Peyer's patch (tissue), 4 donors: ENCODE data around the gene GNG3. TPM values are rescaled to one million over a fixed set of nuclear protein-coding genes. Genes with fewer than 3 reads are reported as not detected.

ENCODE experiments used
- DNase-seq, 3 donors: peaks; one replicate each; pipeline ENCODE4 v3.0.0-alpha.2; 2017 to 2019
- H3K27ac ChIP-seq, 4 donors: fragments of 200-600 bp; sonication (generic); one replicate each; pipeline ENCODE4 v1.5.1; 2016 to 2019
- H3K27me3 ChIP-seq, 2 donors: fragments of 200-600 bp; sonication (generic); one replicate each; pipeline ENCODE4 v1.5.1; 2019
- H3K36me3 ChIP-seq, 3 donors: fragments of 200-600 bp; sonication (generic); one replicate each; pipeline ENCODE4 v1.5.1; 2016 to 2019
- H3K4me1 ChIP-seq, 4 donors: fragments of 200-600 bp; sonication (generic); one replicate each; pipeline ENCODE4 v1.5.1; 2016 to 2019
- H3K4me3 ChIP-seq, 4 donors: fragments of 200-600 bp; sonication (generic); 1 replicate in 3 of 4; 2 replicates in 1 of 4; pipeline ENCODE4 v1.5.1; 2016 to 2019; ENCODE audit warnings: mild to moderate bottlenecking in 1 of 4
- H3K9me3 ChIP-seq, 4 donors: fragments of 200-600 bp; sonication (generic); one replicate each; pipeline ENCODE4 v1.5.1; 2016 to 2019; ENCODE audit warnings: mild to moderate bottlenecking in 1 of 4
- CTCF ChIP-seq, 6 experiments: fragments of 450-650 bp in 4 of 6; fragments of 200-600 bp in 2 of 6; sonication (generic) in 1 of 6; IDR thresholded peaks; one replicate each; pipeline ENCODE4 v1.5.1; 2017 to 2019; ENCODE audit warnings: antibody characterized with exemption in 6 of 6, mild to moderate bottlenecking in 3 of 6, moderate library complexity in 1 of 6
- POLR2A ChIP-seq, 2 donors: fragments of 450-650 bp; IDR thresholded peaks; one replicate each; pipeline ENCODE4 v1.5.1; 2017; ENCODE audit warnings: antibody characterized with exemption in 2 of 2, mild to moderate bottlenecking in 2 of 2, moderate library complexity in 2 of 2
- total RNA-seq, 4 donors: library from RNA; depleted of rRNA; stranded (reverse); fragments of >200 nt; gene quantifications; one replicate each; pipeline ENCODE4 v1.1.0, GENCODE V29; 2016

Gene GNG3
- total RNA-seq, 4 donors from 2014 or later: not detected

GRCh38 chr11:62676698-62677097, 30.8 kb upstream of the GNG3 start:
- Histone ChIP-seq H3K36me3 (peaks cover 0 to 38% (median 0%) of the 10 kb centered on the region in 3 donors), H3K4me1 (peaks cover 0 to 40% (median 11%) of the 10 kb centered on the region in 4 donors), H3K4me3 (no peak overlapping the region), H3K27ac (no peak overlapping the region), H3K9me3 (no peaks in the 10 kb centered on the region), H3K27me3 (no peaks in the 10 kb centered on the region)
- no peak for DNase-seq
- TF ChIP-seq CTCF (IDR thresholded peaks at IDR 0.05): no peak
- no peak for TF ChIP-seq POLR2A (IDR thresholded peaks at IDR 0.05)

GRCh38 chr11:62677156-62677555, 30.3 kb upstream of the GNG3 start:
- Histone ChIP-seq H3K27me3 (no peaks in the 10 kb centered on the region), H3K9me3 (no peaks in the 10 kb centered on the region), H3K36me3 (peaks cover 0 to 38% (median 0%) of the 10 kb centered on the region in 3 donors), H3K4me3 (no peak overlapping the region), H3K27ac (no peak overlapping the region), H3K4me1 (peaks cover 0 to 40% (median 11%) of the 10 kb centered on the region in 4 donors)
- TF ChIP-seq CTCF (IDR thresholded peaks at IDR 0.05) (no peak), POLR2A (IDR thresholded peaks at IDR 0.05) (no peak)
- DNase-seq: no peak

- Histone ChIP-seq H3K36me3 (peaks cover 0 to 38% (median 0%) of the 10 kb centered on the region in 3 donors), H3K4me1 (peaks cover 0 to 35% (median 7%) of the 10 kb centered on the region in 4 donors), H3K27ac (no peak overlapping the region), H3K9me3 (no peaks in the 10 kb centered on the region), H3K4me3 (peak overlapping the region in 2 of 4 donors; percentile 78 to 97), H3K27me3 (no peaks in the 10 kb centered on the region)
- TF ChIP-seq CTCF (IDR thresholded peaks at IDR 0.05) (no peak), POLR2A (IDR thresholded peaks at IDR 0.05) (no peak)
- DNase-seq: no peak
Measured at GRCh38 chr11:62677714-62678113, 29.8 kb upstream of the GNG3 start.

DNA sequence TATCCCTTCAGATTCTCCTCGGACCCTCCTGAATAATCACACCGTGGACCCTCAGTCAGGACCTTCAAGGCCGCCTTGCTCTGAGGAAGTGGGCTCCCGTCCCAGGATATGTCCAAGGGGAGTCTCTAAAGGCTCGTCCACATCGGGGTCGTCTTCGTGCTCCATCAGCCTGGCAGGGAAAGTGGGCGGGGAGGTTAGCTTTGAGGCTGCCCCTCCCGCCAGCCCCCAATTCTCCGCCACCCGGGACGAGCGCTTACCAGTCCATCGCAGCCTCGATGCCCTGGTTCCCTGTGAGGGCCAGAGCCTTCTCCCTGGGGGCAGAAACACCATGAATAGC, 29.1 kb upstream of the GNG3 start:
- peaks cover 0 to 29% (median 4%) of the 10 kb centered on the region in 4 donors for H3K4me1 ChIP-seq
- H3K27ac ChIP-seq: peak overlapping the region; percentile 79 to 92 (median 89)
- DNase-seq: no peak
- peaks cover 0 to 38% (median 0%) of the 10 kb centered on the region in 3 donors for H3K36me3 ChIP-seq
- TF ChIP-seq CTCF (IDR thresholded peaks at IDR 0.05) (no peak), POLR2A (IDR thresholded peaks at IDR 0.05) (no peak)
- H3K27me3 ChIP-seq: no peaks in the 10 kb centered on the region
- H3K4me3 ChIP-seq: peak overlapping the region; percentile 78 to 97 (median 90)
- no peaks in the 10 kb centered on the region for H3K9me3 ChIP-seq

GRCh38 chr11:62678770-62679696, 28.4 kb upstream of the GNG3 start, which contains the start of gene UBXN1:
Gene UBXN1 (minus strand): TSS chr11:62679073. CDS start chr11:62678923, 150 bp downstream.
- H3K4me1 ChIP-seq: peaks cover 0 to 23% (median 4%) of the 10 kb centered on the region in 4 donors
- peaks cover 0 to 32% (median 0%) of the 10 kb centered on the region in 3 donors for H3K36me3 ChIP-seq
- H3K9me3 ChIP-seq: no peaks in the 10 kb centered on the region
- H3K4me3 ChIP-seq: peak within 1 kb of the TSS; percentile 78 to 97 (median 90)
- no peaks in the 10 kb centered on the region for H3K27me3 ChIP-seq
- TF ChIP-seq POLR2A (IDR thresholded peaks at IDR 0.05) (peak; percentile 61 to 80), CTCF (IDR thresholded peaks at IDR 0.05) (no peak)
- H3K27ac ChIP-seq: peak within 1 kb of the TSS; percentile 79 to 92 (median 89)
- peak; percentile 87 to 95 (median 89) for DNase-seq
